HEK293 (cell line): ENCODE results near the gene ROR2.

Experiments used
- FEZF1 ChIP-seq: fragments of 450-650 bp; formaldehyde crosslinking; IDR thresholded peaks from 2 replicates; pipeline ENCODE4 v1.5.1; 2016; ENCODE audit warnings: missing biosample characterization, missing genetic modification characterization
- PRDM10 ChIP-seq: fragments of 450-650 bp; formaldehyde crosslinking; IDR thresholded peaks from 2 replicates; pipeline ENCODE4 v1.5.1; 2016; ENCODE audit warnings: missing biosample characterization, missing genetic modification characterization
- ZBTB21 ChIP-seq: fragments of 450-650 bp; formaldehyde crosslinking; IDR thresholded peaks from 2 replicates; pipeline ENCODE4 v1.5.1; 2017; ENCODE audit warnings: missing biosample characterization, missing genetic modification characterization
- ZNF24 ChIP-seq: fragments of 450-650 bp; formaldehyde crosslinking; IDR thresholded peaks from 2 replicates; pipeline ENCODE4 v1.5.1; 2016; ENCODE audit warnings: missing biosample characterization, missing genetic modification characterization
- ZNF274 ChIP-seq, 2 experiments: fragments of 200-500 bp in 1 of 2; fragments of 450-650 bp in 1 of 2; sonication (Bioruptor generic) in 1 of 2; formaldehyde crosslinking in 1 of 2; IDR thresholded peaks; 2 replicates each; pipeline versions ENCODE4 v1.5.1 to v1.6.1; 2014 to 2016; ENCODE audit warnings: borderline replicate concordance in 1 of 2, inconsistent platforms in 1 of 2, low read length in 1 of 2, missing biosample characterization in 1 of 2, missing genetic modification characterization in 1 of 2
- TF ChIP-seq, protein P1 (sequence below): fragments of 450-650 bp; formaldehyde crosslinking; IDR thresholded peaks from 2 replicates; pipeline ENCODE4 v1.5.1; 2016; ENCODE audit warnings: missing biosample characterization, missing genetic modification characterization, low read depth
- TF ChIP-seq, protein P2 (sequence below): fragments of 450-650 bp; formaldehyde crosslinking; IDR thresholded peaks from 2 replicates; pipeline ENCODE4 v1.5.1; 2016; ENCODE audit warnings: missing biosample characterization, missing genetic modification characterization
- TF ChIP-seq, protein P3 (sequence below): fragments of 450-650 bp; formaldehyde crosslinking; IDR thresholded peaks from 2 replicates; pipeline ENCODE4 v1.5.1; 2016; ENCODE audit warnings: missing biosample characterization, missing genetic modification characterization

GRCh38 chr9:91655215-91655614 is 294.8 kb downstream of the ROR2 start:
- TF ChIP-seq ZNF274 (IDR thresholded peaks at IDR 0.05; ENCODE audit: low read length) (no peak), ZNF274 (tag by site-specific recombination; IDR thresholded peaks at IDR 0.05; ENCODE audit: borderline replicate concordance) (no peak), ZNF24 (tag by site-specific recombination) (no peak), ZBTB21 (tag by site-specific recombination) (no peak), FEZF1 (tag by site-specific recombination) (no peak), PRDM10 (tag by site-specific recombination) (no peak)
- TF ChIP-seq, protein P1, sequence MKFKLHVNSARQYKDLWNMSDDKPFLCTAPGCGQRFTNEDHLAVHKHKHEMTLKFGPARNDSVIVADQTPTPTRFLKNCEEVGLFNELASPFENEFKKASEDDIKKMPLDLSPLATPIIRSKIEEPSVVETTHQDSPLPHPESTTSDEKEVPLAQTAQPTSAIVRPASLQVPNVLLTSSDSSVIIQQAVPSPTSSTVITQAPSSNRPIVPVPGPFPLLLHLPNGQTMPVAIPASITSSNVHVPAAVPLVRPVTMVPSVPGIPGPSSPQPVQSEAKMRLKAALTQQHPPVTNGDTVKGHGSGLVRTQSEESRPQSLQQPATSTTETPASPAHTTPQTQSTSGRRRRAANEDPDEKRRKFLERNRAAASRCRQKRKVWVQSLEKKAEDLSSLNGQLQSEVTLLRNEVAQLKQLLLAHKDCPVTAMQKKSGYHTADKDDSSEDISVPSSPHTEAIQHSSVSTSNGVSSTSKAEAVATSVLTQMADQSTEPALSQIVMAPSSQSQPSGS = no peak
- TF ChIP-seq, protein P2, sequence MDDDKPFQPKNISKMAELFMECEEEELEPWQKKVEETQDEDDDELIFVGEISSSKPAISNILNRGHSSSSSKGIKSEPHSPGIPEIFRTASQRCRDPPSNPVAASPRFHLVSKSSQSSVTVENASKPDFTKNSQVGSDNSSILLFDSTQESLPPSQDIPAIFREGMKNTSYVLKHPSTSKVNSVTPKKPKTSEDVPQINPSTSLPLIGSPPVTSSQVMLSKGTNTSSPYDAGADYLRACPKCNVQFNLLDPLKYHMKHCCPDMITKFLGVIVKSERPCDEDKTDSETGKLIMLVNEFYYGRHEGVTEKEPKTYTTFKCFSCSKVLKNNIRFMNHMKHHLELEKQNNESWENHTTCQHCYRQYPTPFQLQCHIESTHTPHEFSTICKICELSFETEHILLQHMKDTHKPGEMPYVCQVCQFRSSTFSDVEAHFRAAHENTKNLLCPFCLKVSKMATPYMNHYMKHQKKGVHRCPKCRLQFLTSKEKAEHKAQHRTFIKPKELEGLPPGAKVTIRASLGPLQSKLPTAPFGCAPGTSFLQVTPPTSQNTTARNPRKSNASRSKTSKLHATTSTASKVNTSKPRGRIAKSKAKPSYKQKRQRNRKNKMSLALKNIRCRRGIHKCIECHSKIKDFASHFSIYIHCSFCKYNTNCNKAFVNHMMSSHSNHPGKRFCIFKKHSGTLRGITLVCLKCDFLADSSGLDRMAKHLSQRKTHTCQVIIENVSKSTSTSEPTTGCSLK (tag by site-specific recombination) = no peak
- TF ChIP-seq, protein P3, sequence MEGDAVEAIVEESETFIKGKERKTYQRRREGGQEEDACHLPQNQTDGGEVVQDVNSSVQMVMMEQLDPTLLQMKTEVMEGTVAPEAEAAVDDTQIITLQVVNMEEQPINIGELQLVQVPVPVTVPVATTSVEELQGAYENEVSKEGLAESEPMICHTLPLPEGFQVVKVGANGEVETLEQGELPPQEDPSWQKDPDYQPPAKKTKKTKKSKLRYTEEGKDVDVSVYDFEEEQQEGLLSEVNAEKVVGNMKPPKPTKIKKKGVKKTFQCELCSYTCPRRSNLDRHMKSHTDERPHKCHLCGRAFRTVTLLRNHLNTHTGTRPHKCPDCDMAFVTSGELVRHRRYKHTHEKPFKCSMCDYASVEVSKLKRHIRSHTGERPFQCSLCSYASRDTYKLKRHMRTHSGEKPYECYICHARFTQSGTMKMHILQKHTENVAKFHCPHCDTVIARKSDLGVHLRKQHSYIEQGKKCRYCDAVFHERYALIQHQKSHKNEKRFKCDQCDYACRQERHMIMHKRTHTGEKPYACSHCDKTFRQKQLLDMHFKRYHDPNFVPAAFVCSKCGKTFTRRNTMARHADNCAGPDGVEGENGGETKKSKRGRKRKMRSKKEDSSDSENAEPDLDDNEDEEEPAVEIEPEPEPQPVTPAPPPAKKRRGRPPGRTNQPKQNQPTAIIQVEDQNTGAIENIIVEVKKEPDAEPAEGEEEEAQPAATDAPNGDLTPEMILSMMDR (tag by site-specific recombination) = no peak
